Nephron (organoid): ENCODE measurements around the gene MSI2.

Experiments
- H3K27ac Mint-ChIP-seq, 3 experiments: 2 replicates each; pipeline ENCODE4 v1.8.0; 2020; ENCODE audit warnings: mixed read lengths in 3 of 3, mild to moderate bottlenecking in 2 of 3, moderate library complexity in 1 of 3
- H3K27me3 Mint-ChIP-seq: 2 replicates; pipeline ENCODE4 v1.8.0; 2021; ENCODE audit warnings: low read depth, mild to moderate bottlenecking, moderate library complexity, mixed read lengths
- H3K36me3 Mint-ChIP-seq: 2 replicates; pipeline ENCODE4 v1.8.0; 2020; ENCODE audit warnings: low read depth, mixed read lengths
- H3K4me1 Mint-ChIP-seq: 2 replicates; pipeline ENCODE4 v1.8.0; 2020; ENCODE audit warnings: mixed read lengths
- H3K4me3 Mint-ChIP-seq, 3 experiments: 2 replicates each; pipeline ENCODE4 v1.8.0; 2020; ENCODE audit warnings: mild to moderate bottlenecking in 3 of 3, mixed read lengths in 3 of 3, moderate library complexity in 2 of 3
- H3K9me3 Mint-ChIP-seq: 2 replicates; pipeline ENCODE4 v1.8.0; 2020; ENCODE audit warnings: mixed read lengths
- TF ChIP-seq, protein P1 (sequence below), 3 experiments: fragments of 200-600 bp; sonication (generic); IDR thresholded peaks; one replicate each; pipeline ENCODE4 v1.5.0; 2021; ENCODE audit warnings: antibody characterized with exemption in 3 of 3; ENCODE audit not compliant: unreplicated experiment in 3 of 3

The MSI2 gene

DNA sequence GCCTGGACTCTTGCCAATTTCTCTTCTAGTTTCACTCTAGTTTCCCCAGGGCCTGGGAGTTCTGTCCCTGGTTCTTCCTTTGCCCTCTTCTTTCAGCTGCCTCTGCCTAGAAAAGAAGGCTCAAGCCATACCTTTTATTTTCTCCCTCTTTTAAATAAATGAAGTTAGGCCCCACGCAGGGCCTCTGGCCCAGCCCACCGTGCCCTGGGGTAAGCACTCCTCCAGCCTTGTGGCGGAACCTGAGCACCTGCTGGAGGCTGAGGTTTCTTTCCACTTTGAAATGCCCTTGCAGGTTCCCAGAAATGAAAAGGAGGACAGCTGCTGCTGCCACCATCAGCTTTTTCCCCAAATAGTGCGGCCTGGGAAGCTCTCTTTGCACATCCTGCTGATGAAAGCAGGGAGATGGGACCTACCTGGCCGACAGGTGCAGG lies 349.4 kb downstream of the MSI2 start:
- H3K27me3 Mint-ChIP-seq, result no peaks in the 10 kb centered on the region
- H3K4me3 Mint-ChIP-seq, result peak overlapping the region in 2 of 3 experiments; percentile 21 to 48
- peak overlapping the region; percentile 63 to 90 (median 85) for H3K27ac Mint-ChIP-seq
- peaks cover 6% of the 10 kb centered on the region for H3K36me3 Mint-ChIP-seq
- peaks cover 46% of the 10 kb centered on the region for H3K4me1 Mint-ChIP-seq
- TF ChIP-seq, protein P1, sequence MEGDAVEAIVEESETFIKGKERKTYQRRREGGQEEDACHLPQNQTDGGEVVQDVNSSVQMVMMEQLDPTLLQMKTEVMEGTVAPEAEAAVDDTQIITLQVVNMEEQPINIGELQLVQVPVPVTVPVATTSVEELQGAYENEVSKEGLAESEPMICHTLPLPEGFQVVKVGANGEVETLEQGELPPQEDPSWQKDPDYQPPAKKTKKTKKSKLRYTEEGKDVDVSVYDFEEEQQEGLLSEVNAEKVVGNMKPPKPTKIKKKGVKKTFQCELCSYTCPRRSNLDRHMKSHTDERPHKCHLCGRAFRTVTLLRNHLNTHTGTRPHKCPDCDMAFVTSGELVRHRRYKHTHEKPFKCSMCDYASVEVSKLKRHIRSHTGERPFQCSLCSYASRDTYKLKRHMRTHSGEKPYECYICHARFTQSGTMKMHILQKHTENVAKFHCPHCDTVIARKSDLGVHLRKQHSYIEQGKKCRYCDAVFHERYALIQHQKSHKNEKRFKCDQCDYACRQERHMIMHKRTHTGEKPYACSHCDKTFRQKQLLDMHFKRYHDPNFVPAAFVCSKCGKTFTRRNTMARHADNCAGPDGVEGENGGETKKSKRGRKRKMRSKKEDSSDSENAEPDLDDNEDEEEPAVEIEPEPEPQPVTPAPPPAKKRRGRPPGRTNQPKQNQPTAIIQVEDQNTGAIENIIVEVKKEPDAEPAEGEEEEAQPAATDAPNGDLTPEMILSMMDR (IDR thresholded peaks at IDR 0.05; ENCODE audit: unreplicated experiment in 3 of 3), result no peak
- H3K9me3 Mint-ChIP-seq, result no peaks in the 10 kb centered on the region

DNA sequence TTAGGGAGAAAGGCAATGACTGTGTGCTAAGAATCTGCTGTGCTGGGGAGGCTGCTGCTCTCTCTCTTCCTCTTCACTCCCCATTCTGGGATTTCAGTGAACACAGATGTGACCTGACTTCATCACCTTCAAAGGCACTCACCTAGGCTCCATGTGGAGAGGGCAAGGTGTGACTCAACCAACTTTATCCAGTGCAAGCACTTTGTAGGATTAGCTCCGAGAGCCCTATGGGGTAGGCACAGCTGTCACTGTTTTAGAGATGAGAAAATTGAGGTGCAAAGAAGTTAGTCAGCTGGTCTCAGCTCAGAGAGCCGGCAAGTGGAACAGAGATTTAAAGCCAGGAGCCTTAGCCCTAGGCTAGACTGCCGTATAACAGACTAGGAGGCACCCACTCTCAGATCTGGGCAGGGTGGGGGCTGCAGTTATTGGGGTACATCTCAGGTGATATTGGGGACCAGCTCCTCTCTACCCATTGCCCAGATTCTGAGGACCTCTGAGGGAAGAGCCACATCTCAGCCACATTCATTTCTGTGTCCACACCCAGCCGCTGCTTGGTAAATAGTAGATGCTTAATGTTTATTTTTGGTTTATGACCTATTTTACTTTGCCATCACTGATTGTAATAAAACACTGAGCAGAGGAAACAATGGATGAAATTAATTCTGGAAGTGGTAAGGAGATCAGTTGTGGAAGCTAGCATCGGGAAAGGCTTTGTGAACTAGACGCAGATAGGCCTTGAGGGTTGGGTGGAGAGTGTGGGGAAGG lies 350.0 kb downstream of the MSI2 start:
- Mint-ChIP-seq H3K4me3 (no peak overlapping the region), H3K27ac (peak overlapping the region; percentile 63 to 90 (median 85)), H3K36me3 (no peaks in the 10 kb centered on the region), H3K4me1 (peaks cover 46% of the 10 kb centered on the region), H3K27me3 (no peaks in the 10 kb centered on the region), H3K9me3 (no peaks in the 10 kb centered on the region)
- TF ChIP-seq, protein P1 (IDR thresholded peaks at IDR 0.05; ENCODE audit: unreplicated experiment in 3 of 3), result no peak

DNA sequence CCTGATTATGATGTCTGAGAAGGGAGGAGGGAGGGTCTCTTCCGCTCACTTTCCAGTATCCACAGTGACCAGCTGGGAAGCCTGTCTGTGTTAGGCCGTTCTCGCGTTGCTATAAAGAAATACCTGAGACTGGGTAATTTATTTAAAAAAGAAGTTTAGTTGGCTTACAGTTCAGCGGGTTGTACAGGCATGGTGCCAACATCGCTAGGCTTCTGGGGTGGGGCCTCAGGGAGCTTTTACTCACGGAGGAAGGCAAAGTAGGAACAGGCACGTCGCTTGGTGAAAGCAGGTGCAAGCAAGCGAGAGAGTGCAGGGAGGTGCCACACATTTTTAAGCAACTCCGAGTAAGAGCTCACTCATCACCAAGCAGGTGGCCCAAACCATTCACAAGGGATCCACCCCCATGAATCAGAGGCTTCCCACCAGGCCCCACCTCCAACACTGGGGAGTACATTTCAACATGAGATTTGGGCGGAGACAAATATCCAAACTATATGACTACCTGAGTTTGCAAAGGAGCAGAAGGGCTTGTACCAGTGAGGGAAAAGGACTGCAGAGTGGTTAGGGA lies 351.3 kb downstream of the MSI2 start:
- TF ChIP-seq, protein P1 (IDR thresholded peaks at IDR 0.05; ENCODE audit: unreplicated experiment in 3 of 3), result no peak
- Mint-ChIP-seq H3K27ac (peak overlapping the region in 2 of 3 experiments; percentile 59 to 90), H3K4me3 (no peak overlapping the region), H3K9me3 (no peaks in the 10 kb centered on the region), H3K4me1 (peaks cover 46% of the 10 kb centered on the region), H3K27me3 (no peaks in the 10 kb centered on the region), H3K36me3 (no peaks in the 10 kb centered on the region)

DNA sequence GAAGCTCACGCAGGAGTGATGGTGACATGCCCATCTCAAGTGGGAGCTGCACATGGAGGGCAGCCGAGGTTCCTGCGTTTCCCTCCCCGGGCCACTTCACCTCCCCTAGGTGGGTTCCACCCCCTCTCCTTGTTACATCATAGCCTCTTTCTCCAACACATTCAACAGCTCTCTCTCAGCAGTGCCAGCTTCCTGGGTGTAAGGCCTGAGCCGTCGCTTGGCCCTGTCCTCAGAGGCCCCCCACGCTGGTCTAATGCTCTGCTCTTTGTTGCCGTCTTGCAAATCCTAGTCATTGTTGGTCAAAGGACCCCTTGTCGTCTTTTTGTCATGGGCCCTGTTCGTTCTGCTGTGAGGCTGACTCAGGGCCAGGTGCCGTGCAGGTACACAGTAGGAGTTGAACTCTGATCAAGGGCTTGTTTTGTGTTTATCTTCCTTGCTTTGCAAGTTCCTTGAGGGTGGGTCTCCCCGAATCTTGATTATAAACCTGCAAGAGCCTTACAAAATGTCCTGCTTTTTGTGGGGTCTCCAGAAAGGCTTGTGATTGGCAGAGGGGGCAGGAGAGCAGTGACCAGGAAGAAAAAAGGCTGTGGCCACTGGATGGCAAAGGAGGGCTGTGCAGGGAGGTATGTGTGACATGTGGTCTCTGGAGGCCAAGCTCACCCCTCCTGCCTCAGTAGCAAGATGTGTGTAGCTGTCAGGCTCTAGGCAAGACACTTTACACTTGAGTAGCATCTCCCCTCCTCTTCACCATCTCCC lies 352.2 kb downstream of the MSI2 start:
- peak overlapping the region in 2 of 3 experiments; percentile 74 to 90 for H3K27ac Mint-ChIP-seq
- TF ChIP-seq, protein P1 (IDR thresholded peaks at IDR 0.05; ENCODE audit: unreplicated experiment in 3 of 3), result no peak
- H3K9me3 Mint-ChIP-seq, result no peaks in the 10 kb centered on the region
- H3K4me1 Mint-ChIP-seq, result peaks cover 43% of the 10 kb centered on the region
- H3K4me3 Mint-ChIP-seq, result peak overlapping the region in 1 of 3 experiments; percentile 57
- no peaks in the 10 kb centered on the region for H3K36me3 Mint-ChIP-seq
- H3K27me3 Mint-ChIP-seq, result no peaks in the 10 kb centered on the region

DNA sequence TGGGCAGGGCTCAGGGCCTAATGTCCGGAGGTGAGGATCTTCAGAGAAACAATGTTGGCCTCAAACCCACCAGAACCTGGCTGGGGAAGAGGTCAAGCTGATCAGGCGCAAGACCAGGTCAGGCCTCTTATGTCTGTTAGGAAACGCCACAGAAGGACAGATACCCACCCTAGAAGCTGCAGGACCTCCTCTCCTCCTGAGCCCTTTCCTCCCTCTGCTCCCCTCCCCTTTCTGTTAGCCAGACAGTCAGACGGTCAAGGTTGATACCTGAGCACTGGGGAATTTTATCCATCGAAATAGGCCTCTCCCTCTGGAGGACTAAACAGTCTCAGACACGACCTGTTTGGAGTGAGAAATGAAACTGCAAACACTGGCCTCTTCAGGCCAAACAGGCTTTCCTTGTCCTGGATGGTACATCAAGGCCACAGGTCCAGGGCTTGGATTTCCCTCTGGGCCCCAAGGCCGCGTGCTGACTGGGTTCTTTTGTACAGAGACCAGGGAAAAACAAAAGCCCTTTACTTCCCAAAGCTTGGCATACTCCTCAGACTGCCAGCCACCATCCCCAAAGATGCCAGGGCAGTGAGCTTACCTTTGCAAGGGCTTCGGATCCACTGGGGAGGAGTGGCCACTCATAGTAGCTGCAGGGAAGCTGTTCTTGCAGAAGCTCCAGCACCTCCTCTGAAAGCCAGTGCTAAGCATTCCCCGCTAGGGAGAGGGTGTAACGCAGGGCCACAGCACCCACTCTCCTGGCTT lies 353.0 kb downstream of the MSI2 start:
- H3K36me3 Mint-ChIP-seq, result no peaks in the 10 kb centered on the region
- TF ChIP-seq, protein P1 (IDR thresholded peaks at IDR 0.05; ENCODE audit: unreplicated experiment in 3 of 3), result no peak
- peak overlapping the region in 2 of 3 experiments; percentile 53 to 74 for H3K27ac Mint-ChIP-seq
- peaks cover 36% of the 10 kb centered on the region for H3K4me1 Mint-ChIP-seq
- H3K4me3 Mint-ChIP-seq, result no peak overlapping the region
- no peaks in the 10 kb centered on the region for H3K27me3 Mint-ChIP-seq
- no peaks in the 10 kb centered on the region for H3K9me3 Mint-ChIP-seq
